ENCODE measurements around the gene RPLP2.

The RPLP2 gene

DNA sequence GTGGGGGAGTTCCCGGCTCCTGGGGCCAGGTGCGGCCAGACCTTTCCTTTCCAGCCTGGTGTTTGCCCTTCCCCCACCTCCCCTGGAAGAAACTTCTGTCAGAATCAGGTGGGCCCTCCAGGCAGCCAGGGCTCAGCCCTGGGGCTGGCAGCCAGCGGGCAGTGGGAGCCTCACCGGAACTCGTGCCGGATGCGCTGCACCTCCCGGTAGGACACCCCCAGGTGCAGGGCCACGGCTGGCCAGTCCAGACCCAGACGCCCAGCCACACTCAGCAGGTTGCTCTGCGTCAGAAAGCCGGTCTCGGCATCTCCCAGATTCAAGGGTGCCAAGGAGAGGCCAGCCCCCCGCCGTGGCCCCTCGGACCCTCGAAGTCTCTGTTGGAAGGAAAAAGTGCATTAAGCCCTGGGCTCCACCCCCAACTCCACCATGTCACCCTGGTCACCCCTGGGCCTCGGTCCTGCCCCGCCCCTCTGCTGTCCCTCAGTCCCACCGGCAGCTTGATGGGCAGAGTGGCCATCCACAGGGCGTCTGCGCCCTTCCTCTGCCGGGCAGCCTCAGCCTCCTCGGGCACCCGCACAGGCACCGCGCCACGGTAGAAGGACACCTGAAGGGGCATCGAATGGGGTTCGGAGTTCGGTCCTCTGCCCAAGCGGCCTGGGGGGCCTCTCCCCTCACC is 10.0 kb upstream of the RPLP2 start:
- H3K79me2 ChIP-seq (ENCODE audit: control insufficient read depth, low read length) = peaks cover 37% of the 10 kb centered on the region
- H3K9me2 ChIP-seq (replicated peaks; ENCODE audit: control insufficient read depth, low read length) = no peaks in the 10 kb centered on the region
- H3F3A ChIP-seq (ENCODE audit: control insufficient read depth, insufficient read depth) = peaks cover 12% of the 10 kb centered on the region; the same call in 1 of the 2 replicates
- no peaks in the 10 kb centered on the region for H3K9me3 ChIP-seq (ENCODE audit: control insufficient read depth, insufficient read depth, low read length)
- H3K4me1 ChIP-seq (ENCODE audit: control insufficient read depth, low read length) = peaks cover 47% of the 10 kb centered on the region
- peaks cover 51% of the 10 kb centered on the region for H3K36me3 ChIP-seq (ENCODE audit: control insufficient read depth, low read length)
- no peak overlapping the region for H3K4me3 ChIP-seq (ENCODE audit: low read length)
- H3K4me2 ChIP-seq (ENCODE audit: low read length) = no peak overlapping the region
- TF ChIP-seq, protein P1, sequence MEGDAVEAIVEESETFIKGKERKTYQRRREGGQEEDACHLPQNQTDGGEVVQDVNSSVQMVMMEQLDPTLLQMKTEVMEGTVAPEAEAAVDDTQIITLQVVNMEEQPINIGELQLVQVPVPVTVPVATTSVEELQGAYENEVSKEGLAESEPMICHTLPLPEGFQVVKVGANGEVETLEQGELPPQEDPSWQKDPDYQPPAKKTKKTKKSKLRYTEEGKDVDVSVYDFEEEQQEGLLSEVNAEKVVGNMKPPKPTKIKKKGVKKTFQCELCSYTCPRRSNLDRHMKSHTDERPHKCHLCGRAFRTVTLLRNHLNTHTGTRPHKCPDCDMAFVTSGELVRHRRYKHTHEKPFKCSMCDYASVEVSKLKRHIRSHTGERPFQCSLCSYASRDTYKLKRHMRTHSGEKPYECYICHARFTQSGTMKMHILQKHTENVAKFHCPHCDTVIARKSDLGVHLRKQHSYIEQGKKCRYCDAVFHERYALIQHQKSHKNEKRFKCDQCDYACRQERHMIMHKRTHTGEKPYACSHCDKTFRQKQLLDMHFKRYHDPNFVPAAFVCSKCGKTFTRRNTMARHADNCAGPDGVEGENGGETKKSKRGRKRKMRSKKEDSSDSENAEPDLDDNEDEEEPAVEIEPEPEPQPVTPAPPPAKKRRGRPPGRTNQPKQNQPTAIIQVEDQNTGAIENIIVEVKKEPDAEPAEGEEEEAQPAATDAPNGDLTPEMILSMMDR (IDR thresholded peaks at IDR 0.05; ENCODE audit: low read depth, low read length, poor library complexity, severe bottlenecking) = no peak
- TF ChIP-seq EZH2phosphoT487 (IDR thresholded peaks at IDR 0.05; ENCODE audit: borderline replicate concordance, low read length) = no peak
- H4K20me1 ChIP-seq (ENCODE audit: control insufficient read depth, insufficient read depth, low read depth, low read length) = peaks cover 4% of the 10 kb centered on the region; the same call in 1 of the 2 replicates
- H3K27me3 ChIP-seq (ENCODE audit: control insufficient read depth, low read length) = no peaks in the 10 kb centered on the region
- no peak overlapping the region for H3K27ac ChIP-seq (ENCODE audit: low read depth, low read length)

DNA sequence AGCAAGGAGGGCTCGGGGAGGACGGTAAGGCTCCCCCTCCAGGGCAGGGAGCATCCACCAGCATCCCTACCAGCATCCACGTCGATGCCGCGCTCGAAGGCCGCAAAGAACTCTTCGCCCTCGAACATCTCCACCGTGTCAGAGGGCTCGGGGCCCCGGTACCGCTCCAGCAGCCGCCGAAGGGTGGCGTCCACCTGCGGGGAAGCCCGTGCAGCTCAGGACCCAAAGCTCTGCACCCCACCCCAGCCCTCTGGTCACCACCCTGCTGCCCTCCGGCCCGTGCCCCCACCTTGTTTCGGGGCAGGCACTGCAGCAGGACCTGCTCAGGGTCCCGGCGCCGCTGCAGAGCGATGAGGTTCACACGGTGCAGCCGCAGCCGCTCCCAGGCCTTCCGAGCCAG is 9.3 kb upstream of the RPLP2 start:
- Histone ChIP-seq H3K27ac (ENCODE audit: low read depth, low read length) (no peak overlapping the region), H3K9me2 (replicated peaks; ENCODE audit: control insufficient read depth, low read length) (no peaks in the 10 kb centered on the region), H3K9me3 (ENCODE audit: control insufficient read depth, insufficient read depth, low read length) (no peaks in the 10 kb centered on the region), H3K27me3 (ENCODE audit: control insufficient read depth, low read length) (no peaks in the 10 kb centered on the region), H3K4me1 (ENCODE audit: control insufficient read depth, low read length) (peaks cover 42% of the 10 kb centered on the region), H3F3A (ENCODE audit: control insufficient read depth, insufficient read depth) (peaks cover 12% of the 10 kb centered on the region; the same call in 1 of the 2 replicates), H4K20me1 (ENCODE audit: control insufficient read depth, insufficient read depth, low read depth, low read length) (peaks cover 4% of the 10 kb centered on the region; the same call in 1 of the 2 replicates), H3K79me2 (ENCODE audit: control insufficient read depth, low read length) (peaks cover 36% of the 10 kb centered on the region), H3K4me3 (ENCODE audit: low read length) (no peak overlapping the region), H3K36me3 (ENCODE audit: control insufficient read depth, low read length) (peaks cover 52% of the 10 kb centered on the region), H3K4me2 (ENCODE audit: low read length) (no peak overlapping the region)
- TF ChIP-seq, protein P1 (IDR thresholded peaks at IDR 0.05; ENCODE audit: low read depth, low read length, poor library complexity, severe bottlenecking) = no peak
- TF ChIP-seq EZH2phosphoT487 (IDR thresholded peaks at IDR 0.05; ENCODE audit: borderline replicate concordance, low read length) = no peak

DNA sequence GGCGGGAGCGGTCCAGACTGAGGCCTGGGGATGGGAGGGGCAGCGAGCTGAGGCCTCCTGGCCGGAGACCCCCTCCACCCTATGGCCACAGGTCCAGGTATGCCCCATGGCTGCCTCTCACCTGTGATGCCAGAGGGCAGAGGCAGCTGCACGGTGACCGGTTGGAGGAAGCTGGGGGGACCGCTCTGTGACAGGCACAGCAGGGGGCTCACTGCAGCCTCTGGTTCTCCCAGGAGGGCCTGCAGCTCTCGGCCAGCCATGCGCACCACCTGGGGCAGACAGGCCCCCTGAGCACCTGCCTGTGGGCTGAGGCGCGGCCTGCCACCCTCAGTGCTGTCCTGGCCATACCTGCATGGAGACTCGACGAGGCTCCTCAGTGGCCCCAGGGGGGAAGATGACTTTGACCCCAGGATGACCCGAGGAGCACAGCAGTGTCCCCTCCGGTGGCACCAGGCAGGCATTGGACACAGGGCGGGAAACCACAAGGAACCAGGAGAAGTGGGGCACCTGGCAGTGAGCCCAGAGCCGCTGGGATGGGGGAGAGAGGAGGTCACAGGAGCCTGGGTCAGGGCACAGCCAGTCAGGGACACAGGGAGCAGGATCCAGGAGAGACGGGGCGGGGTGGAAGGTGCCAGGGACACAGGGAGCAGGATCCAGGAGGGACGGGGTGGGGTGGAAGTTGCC is 8.5 kb upstream of the RPLP2 start:
- Histone ChIP-seq H4K20me1 (ENCODE audit: control insufficient read depth, insufficient read depth, low read depth, low read length) (peaks cover 4% of the 10 kb centered on the region; the same call in 1 of the 2 replicates), H3K27me3 (ENCODE audit: control insufficient read depth, low read length) (no peaks in the 10 kb centered on the region), H3K9me2 (replicated peaks; ENCODE audit: control insufficient read depth, low read length) (no peaks in the 10 kb centered on the region), H3K9me3 (ENCODE audit: control insufficient read depth, insufficient read depth, low read length) (no peaks in the 10 kb centered on the region), H3K79me2 (ENCODE audit: control insufficient read depth, low read length) (peaks cover 32% of the 10 kb centered on the region), H3K27ac (ENCODE audit: low read depth, low read length) (no peak overlapping the region), H3K4me1 (ENCODE audit: control insufficient read depth, low read length) (peaks cover 44% of the 10 kb centered on the region), H3K36me3 (ENCODE audit: control insufficient read depth, low read length) (peaks cover 54% of the 10 kb centered on the region), H3F3A (ENCODE audit: control insufficient read depth, insufficient read depth) (peaks cover 12% of the 10 kb centered on the region; the same call in 1 of the 2 replicates), H3K4me3 (ENCODE audit: low read length) (no peak overlapping the region), H3K4me2 (ENCODE audit: low read length) (no peak overlapping the region)
- TF ChIP-seq EZH2phosphoT487 (IDR thresholded peaks at IDR 0.05; ENCODE audit: borderline replicate concordance, low read length) = no peak
- TF ChIP-seq, protein P1 (IDR thresholded peaks at IDR 0.05; ENCODE audit: low read depth, low read length, poor library complexity, severe bottlenecking) = no peak

Data from DOHH2 (cell line).